Duodenal mucosa (tissue), 2 donors: Measurements from ENCODE around the gene LYPD6B.

Experiments
- H3K27ac ChIP-seq: one replicate; pipeline ENCODE4 v1.7.0; 2013; ENCODE audit warnings: low read depth, low read length
- H3K27me3 ChIP-seq, 2 donors: one replicate each; pipeline ENCODE4 v1.7.0; 2013; ENCODE audit warnings: low read length in 2 of 2, control low read depth in 1 of 2; ENCODE audit not compliant: insufficient read depth in 2 of 2, control insufficient read depth in 1 of 2
- H3K36me3 ChIP-seq, 2 donors: one replicate each; pipeline ENCODE4 v1.7.0; 2013; ENCODE audit warnings: low read length in 2 of 2, control low read depth in 1 of 2; ENCODE audit not compliant: insufficient read depth in 2 of 2, control insufficient read depth in 1 of 2
- H3K4me1 ChIP-seq, 2 donors: one replicate each; pipeline ENCODE4 v1.7.0; 2013; ENCODE audit warnings: low read length in 2 of 2, control low read depth in 1 of 2; ENCODE audit not compliant: insufficient read depth in 2 of 2, control insufficient read depth in 1 of 2
- H3K4me3 ChIP-seq, 2 donors: one replicate each; pipeline ENCODE4 v1.7.0; 2013; ENCODE audit warnings: low read length in 2 of 2, low read depth in 1 of 2
- H3K9ac ChIP-seq, 2 donors: one replicate each; pipeline ENCODE4 v1.7.0; 2013; ENCODE audit warnings: low read length in 2 of 2, low read depth in 1 of 2
- H3K9me3 ChIP-seq, 2 donors: one replicate each; pipeline ENCODE4 v1.7.0; 2013; ENCODE audit warnings: low read length in 2 of 2, control low read depth in 1 of 2; ENCODE audit not compliant: control insufficient read depth in 1 of 2

LYPD6B gene

DNA sequence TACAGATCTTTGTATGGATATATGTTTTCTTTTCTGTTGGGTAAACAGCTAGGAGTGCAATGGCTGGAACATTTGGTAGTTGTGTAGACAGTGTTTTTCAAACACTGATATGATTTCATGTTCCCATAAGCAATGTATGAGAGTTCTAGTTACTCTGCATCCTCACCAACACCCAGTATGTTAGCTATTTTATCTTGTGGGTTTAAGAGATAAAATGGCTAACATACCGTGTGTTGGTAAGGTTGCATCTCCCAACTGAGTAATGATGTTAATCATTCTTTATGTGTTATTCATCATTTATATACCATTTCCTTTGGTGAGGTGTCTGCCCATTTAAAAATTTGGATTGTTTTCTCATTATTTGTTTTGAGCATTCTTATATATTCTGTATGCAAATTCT lies 65.7 kb downstream of the LYPD6B start:
- Histone ChIP-seq H3K4me1 (no peaks in the 10 kb centered on the region), H3K27me3 (no peaks in the 10 kb centered on the region)

DNA sequence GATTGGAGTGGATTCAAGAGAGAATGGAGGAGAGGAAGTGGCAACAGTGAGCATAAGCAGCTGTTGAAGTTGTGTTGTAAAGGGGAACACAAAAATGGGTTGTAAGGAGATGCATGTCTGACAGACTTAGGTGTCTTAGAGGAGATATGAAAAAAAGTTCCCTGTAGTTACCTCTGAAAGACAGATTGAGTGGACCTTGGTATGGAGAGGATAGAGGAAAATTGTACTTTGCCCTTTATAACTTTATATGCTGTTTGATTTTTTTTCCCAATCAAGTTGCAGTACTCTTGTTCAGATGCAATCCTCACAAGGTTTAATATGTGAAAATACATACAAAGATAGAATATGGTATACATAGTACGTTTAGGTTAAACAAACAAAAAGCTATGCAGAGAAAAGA lies 73.6 kb downstream of the LYPD6B start:
- peaks cover 0 to 7% of the 10 kb centered on the region in 2 donors for H3K4me1 ChIP-seq
- no peak overlapping the region for H3K27ac ChIP-seq
- H3K36me3 ChIP-seq, result no peaks in the 10 kb centered on the region
- no peak overlapping the region for H3K4me3 ChIP-seq
- H3K27me3 ChIP-seq, result no peaks in the 10 kb centered on the region
- no peaks in the 10 kb centered on the region for H3K9me3 ChIP-seq
- no peak overlapping the region for H3K9ac ChIP-seq

More for the DNA sequence above, 65.7 kb downstream of the LYPD6B start:
- no peaks in the 10 kb centered on the region for H3K36me3 ChIP-seq
- peaks cover 2 to 8% of the 10 kb centered on the region in 2 donors for H3K9me3 ChIP-seq
- H3K27ac ChIP-seq, result no peak overlapping the region
- H3K4me3 ChIP-seq, result no peak overlapping the region
- H3K9ac ChIP-seq, result no peak overlapping the region

DNA sequence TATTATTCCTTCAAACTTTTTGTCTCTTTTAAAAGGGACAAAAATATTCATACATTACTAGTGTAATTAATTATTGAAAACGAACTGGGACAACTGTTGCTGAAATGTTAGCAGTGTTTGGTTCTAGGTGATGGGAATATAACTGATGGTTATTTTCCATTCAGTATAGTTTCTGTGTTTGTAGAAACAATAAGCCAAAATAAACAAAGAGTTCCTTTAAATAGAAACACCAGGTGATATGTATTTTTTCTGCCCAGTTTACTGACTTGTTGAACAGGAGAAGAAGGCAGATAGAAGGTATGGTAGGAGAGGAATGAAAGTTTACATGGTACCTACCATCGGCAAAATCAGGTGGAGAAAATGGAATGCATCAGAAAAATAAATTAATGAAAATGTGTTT lies 74.2 kb downstream of the LYPD6B start:
- Histone ChIP-seq H3K27me3 (no peaks in the 10 kb centered on the region), H3K27ac (no peak overlapping the region), H3K36me3 (no peaks in the 10 kb centered on the region), H3K4me3 (no peak overlapping the region), H3K9ac (no peak overlapping the region), H3K9me3 (no peaks in the 10 kb centered on the region), H3K4me1 (peaks cover 0 to 7% of the 10 kb centered on the region in 2 donors)

DNA sequence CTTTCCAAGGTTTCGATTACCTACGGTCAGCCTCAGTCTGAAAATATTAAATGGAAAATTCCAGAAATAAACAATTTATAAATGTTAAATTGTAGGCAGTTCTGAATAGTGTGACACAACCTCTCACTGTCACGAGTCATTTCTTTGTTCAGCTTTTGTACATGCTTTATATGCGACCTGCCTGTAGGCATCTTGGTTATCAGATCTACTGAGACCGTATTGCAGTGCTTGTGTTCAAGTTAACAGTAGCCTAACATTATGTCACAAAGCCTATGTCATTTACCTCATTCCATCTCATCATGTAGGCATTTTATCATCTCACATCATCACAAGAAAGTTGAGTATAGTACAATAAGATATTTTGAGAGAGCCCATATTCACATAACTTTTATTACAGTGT lies 77.3 kb downstream of the LYPD6B start:
- H3K4me3 ChIP-seq, result no peak overlapping the region
- H3K36me3 ChIP-seq, result no peaks in the 10 kb centered on the region
- H3K27ac ChIP-seq, result no peak overlapping the region

DNA sequence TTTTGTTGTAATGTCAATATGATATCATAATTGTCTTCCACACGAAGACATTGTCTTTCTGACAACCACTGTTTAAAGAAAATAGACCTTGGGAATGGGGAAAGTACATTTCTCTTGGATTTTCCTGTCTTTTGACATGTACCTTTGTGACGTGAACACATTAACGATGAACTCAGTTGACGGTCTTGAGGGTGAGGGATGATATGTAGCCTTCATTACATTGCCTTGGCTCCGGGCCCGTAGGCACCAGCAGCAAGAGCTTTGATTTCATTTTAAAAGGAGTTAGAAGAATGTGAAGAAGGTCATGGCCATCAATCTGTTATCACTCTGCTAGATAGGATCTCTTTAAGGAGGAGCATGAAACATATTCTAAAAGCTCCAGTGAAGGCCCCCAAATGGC lies 80.9 kb downstream of the LYPD6B start:
- H3K27me3 ChIP-seq, result no peaks in the 10 kb centered on the region
- no peaks in the 10 kb centered on the region for H3K9me3 ChIP-seq
- H3K27ac ChIP-seq, result no peak overlapping the region
- no peaks in the 10 kb centered on the region for H3K36me3 ChIP-seq
- peak overlapping the region; percentile 29 to 46 for H3K4me3 ChIP-seq
- no peak overlapping the region for H3K9ac ChIP-seq
- H3K4me1 ChIP-seq, result peaks cover 6 to 14% of the 10 kb centered on the region in 2 donors

More for the DNA sequence above, 77.3 kb downstream of the LYPD6B start:
- no peak overlapping the region for H3K9ac ChIP-seq
- H3K27me3 ChIP-seq, result no peaks in the 10 kb centered on the region
- H3K9me3 ChIP-seq, result no peaks in the 10 kb centered on the region
- H3K4me1 ChIP-seq, result peaks cover 6 to 15% of the 10 kb centered on the region in 2 donors

DNA sequence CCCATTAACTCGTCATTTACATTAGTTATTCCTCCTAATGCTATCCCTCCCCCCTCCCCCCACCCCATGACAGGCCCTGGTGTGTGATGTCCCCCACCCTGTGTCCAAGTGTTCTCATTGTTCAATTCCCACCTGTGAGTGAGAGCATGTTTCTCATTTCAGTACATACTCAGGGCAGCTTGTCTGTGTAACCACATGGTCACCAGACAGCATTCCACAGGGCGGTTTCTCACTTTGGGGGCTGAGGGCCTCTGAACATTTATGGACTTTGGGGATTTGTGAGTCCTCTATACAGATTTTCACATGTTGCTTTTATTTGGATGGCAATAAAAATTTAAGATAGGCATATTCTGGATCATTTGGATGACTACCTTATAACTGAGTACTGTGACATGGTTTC lies 84.0 kb downstream of the LYPD6B start:
- Histone ChIP-seq H3K9ac (no peak overlapping the region), H3K9me3 (no peaks in the 10 kb centered on the region), H3K27ac (no peak overlapping the region), H3K4me1 (peaks cover 9 to 29% of the 10 kb centered on the region in 2 donors), H3K36me3 (no peaks in the 10 kb centered on the region), H3K4me3 (no peak overlapping the region), H3K27me3 (no peaks in the 10 kb centered on the region)

DNA sequence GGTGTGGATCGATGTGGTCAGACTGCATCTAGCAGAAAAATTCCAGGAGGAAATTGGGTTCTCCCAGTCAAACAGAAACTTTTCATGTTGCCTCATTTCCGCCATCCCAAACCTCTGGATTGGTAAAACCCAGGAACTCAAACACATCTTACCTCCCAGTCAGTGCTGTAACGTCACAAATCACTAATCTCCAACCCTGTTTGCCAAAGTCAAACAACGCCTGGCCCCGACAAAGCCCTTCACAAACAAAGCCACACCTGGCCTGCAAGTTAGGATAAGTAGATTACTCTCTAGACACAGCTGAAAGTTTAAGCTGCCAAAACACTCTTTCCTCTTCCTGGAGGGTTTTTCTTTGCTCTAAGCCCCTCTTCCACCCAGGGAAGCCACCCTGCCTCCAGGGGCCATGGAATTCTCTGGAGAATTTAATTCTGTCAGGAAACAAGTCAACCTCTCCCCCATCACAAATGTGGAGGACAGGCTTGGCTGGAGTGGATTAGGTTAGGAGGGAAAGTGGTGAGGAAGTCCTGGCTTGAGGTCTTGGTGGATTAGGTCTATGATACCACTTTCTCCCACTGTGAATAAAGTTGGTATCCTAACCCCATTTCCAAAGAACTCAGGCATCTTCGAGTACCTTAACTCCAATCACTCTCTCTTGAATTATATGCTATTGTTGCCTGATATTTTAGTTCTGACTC lies 86.7 kb downstream of the LYPD6B start:
- Histone ChIP-seq H3K4me1 (peaks cover 3 to 29% of the 10 kb centered on the region in 2 donors), H3K9me3 (no peaks in the 10 kb centered on the region), H3K9ac (no peak overlapping the region), H3K27ac (no peak overlapping the region), H3K27me3 (no peaks in the 10 kb centered on the region), H3K4me3 (no peak overlapping the region), H3K36me3 (no peaks in the 10 kb centered on the region)

DNA sequence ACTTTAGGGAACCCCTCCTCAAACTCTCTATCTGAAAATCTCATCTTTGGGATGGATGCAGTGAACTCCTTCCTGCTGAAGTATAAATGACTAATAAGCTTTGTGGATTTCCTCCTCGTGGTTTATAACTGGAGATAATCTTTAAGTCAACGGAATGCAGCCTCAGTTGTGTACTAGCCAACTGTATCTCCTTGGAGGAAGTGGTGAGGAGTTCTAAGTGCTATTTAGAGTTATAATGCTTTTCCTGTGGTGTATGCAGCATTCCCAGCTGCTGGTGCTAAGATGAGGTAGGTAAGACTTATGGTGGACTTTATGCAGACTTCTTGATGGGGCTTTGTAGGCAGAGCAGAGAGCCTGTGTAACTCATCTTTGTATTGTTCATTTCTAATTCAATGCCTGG lies 90.9 kb downstream of the LYPD6B start:
- Histone ChIP-seq H3K27ac (no peak overlapping the region), H3K4me1 (peaks cover 3 to 31% of the 10 kb centered on the region in 2 donors), H3K9me3 (no peaks in the 10 kb centered on the region), H3K4me3 (no peak overlapping the region), H3K36me3 (no peaks in the 10 kb centered on the region), H3K27me3 (no peaks in the 10 kb centered on the region), H3K9ac (no peak overlapping the region)

DNA sequence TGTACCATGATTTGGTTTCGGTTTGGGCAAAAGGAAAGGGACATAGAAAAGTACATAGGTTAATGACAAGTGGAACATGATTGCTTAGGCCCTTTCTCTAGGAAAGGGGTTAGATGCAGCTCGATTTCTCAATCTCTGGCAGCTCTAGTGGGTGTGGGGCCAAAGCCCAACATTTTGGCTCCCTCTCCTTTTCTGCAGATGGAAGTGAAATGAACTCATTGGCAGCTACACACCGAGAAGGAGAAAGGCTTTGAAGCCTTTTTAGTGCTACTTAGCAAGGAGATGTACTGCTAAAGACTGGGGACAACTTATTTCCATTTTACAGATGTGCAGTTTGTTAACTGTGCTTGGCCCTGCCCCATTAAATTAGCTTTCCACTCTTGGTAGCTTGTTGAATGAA lies 93.8 kb downstream of the LYPD6B start:
- no peaks in the 10 kb centered on the region for H3K9me3 ChIP-seq
- no peak overlapping the region for H3K9ac ChIP-seq
- H3K27ac ChIP-seq, result no peak overlapping the region
- no peaks in the 10 kb centered on the region for H3K27me3 ChIP-seq
- no peak overlapping the region for H3K4me3 ChIP-seq
- H3K4me1 ChIP-seq, result peaks cover 0 to 17% of the 10 kb centered on the region in 2 donors
- no peaks in the 10 kb centered on the region for H3K36me3 ChIP-seq

DNA sequence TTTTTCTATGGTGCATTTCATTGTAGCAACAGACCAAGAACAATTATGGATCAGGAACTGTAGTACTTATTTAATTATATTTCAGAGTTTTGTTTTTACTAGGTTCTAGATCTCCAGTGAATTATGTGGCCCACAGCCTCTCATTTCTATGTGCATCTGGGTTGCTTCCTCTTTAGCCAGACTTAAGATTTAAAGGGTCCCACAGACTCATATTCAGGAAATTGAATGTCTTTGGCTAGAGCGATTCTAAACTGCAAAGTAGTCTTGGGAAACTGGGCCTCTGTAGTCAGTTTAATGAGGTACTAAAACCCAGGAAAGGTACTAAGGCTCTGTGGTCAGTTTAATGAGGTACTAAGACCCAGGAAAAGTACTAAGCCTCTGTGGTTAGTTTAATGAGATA lies 94.4 kb downstream of the LYPD6B start:
- Histone ChIP-seq H3K4me1 (peaks cover 0 to 17% of the 10 kb centered on the region in 2 donors), H3K4me3 (no peak overlapping the region), H3K27ac (no peak overlapping the region), H3K9ac (no peak overlapping the region), H3K9me3 (no peaks in the 10 kb centered on the region), H3K27me3 (no peaks in the 10 kb centered on the region), H3K36me3 (no peaks in the 10 kb centered on the region)
